Skin epidermis (tissue), 12 donors: ENCODE data around the gene RASGRP2.
"Not testable (repeated sequence)": the region's sequence is repeated elsewhere in the genome, so short reads cannot be mapped to it uniquely, and the experiment has no call there.

ENCODE experiments used
- H3K27ac ChIP-seq, 21 experiments: fragments of 200-600 bp; sonication (generic) in 11 of 21; one replicate each; pipeline ENCODE4 v1.5.0; 2020; ENCODE audit warnings: mild to moderate bottlenecking in 3 of 21, inconsistent platforms in 2 of 21, moderate library complexity in 2 of 21
- H3K4me3 ChIP-seq, 7 experiments: fragments of 200-600 bp; sonication (generic) in 2 of 7; one replicate each; pipeline ENCODE4 v1.5.0; 2020; ENCODE audit warnings: inconsistent platforms in 2 of 7, mild to moderate bottlenecking in 2 of 7, moderate library complexity in 1 of 7

Gene RASGRP2

GRCh38 chr11:64712430-64713015 is 31.4 kb downstream of the RASGRP2 start:
- no peak overlapping the region for H3K4me3 ChIP-seq

GRCh38 chr11:64711956-64712362 is 32.0 kb downstream of the RASGRP2 start:
- Histone ChIP-seq H3K4me3 (no peak overlapping the region), H3K27ac (no peak overlapping the region)

More at GRCh38 chr11:64712430-64713015, 31.4 kb downstream of the RASGRP2 start:
- no peak overlapping the region for H3K27ac ChIP-seq

DNA sequence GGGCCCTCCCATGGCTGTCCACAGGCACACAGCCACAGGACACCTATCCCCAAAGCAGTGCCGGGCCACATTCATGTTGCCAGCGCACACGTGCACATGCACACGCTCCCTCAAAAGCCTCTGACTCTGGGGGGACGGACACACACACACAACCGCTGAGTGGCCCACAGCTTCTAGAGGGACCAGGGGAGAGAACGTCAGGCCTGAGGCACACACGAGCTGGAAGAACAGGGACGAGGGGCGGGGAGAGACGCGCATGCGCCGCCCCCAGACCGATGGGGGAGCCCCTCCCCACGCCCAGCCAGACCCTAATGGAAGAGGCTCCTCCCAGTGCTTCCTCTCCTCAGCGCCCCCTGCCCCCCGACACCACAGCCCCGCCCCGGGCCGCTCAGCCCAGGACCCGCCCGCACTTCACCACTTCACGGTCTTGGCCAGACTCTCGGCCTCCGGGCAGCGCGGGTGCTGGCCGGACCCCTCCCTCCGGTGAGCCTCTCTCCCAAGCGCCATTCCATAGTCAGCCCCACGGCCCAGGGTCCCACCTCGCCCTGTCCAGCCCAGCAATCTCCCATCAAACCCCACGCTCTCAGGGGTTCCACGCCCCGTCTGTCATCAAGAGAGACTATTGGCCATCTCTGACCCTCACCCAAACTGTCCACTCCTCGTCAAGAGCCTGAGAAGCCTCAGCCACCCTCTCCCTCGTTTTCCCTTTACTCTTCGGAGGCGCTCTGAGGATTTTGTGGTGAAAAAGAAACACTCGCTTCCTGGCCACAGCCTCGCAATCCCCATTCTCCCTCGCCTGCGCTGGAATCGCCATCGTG is 32.6 kb downstream of the RASGRP2 start:
- Histone ChIP-seq H3K4me3 (no peak overlapping the region), H3K27ac (no peak overlapping the region)

GRCh38 chr11:64710418-64711137 is 33.4 kb downstream of the RASGRP2 start:
- no peak overlapping the region for H3K27ac ChIP-seq
- H3K4me3 ChIP-seq, result no peak overlapping the region

DNA sequence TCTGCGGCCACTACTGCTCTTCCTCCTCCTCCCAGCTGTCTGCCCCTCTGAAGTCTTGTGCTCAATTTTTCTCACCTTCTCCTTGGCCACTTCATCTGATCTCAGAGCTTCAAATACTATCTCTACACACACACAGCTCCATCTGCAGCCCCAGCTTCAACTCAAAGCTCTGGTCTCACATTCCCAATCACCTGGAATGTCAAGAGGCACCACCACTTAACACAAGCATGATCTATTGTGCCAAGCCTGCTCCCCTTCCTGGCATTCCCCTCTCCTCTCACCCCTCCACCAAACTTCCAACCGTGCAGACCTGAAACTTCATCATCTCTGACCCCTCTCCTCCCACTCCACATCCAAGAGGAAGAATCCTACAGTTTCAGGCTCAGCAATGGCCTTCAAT is 38.4 kb downstream of the RASGRP2 start:
- Histone ChIP-seq H3K27ac (no peak overlapping the region), H3K4me3 (no peak overlapping the region)

GRCh38 chr11:64703048-64703447 is 40.9 kb downstream of the RASGRP2 start:
- H3K27ac ChIP-seq, result no peak overlapping the region
- H3K4me3 ChIP-seq, result no peak overlapping the region

DNA sequence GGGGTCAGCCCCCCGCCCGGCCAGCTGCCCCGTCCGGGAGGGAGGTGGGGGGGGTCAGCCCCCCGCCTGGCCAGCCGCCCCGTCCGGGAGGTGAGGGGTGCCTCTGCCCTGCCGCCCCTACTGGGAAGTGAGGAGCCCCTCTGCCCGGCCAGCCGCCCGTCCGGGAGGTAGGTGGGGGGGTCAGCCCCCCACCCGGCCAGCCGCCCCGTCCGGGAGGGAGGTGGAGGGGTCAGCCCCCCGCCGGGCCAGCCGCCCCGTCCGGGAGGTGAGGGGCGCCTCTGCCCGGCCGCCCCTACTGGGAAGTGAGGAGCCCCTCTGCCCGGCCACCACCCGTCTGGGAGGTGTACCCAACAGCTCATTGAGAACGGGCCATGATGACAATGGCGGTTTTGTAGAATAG is 42.0 kb downstream of the RASGRP2 start:
- H3K4me3 ChIP-seq, H3K27ac ChIP-seq: not testable (repeated sequence)

DNA sequence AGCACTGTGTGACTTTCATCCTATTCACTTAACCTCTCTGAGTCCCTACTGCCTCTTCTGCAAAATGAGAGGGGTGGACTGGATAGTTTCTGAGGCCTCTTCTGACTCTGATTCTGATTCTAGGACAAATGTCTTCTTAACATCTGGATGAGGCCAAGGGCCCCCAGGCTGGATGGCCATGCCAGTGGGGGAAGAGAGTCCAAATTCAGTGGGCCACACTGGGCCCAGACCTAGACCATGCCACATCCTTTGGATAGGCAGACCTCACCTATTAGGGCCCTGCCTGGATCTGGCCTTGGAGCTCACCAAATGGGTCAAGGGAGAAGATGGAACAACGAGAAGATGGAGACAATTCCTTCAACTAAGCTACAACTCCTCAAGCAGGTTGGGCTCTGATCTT is 45.5 kb downstream of the RASGRP2 start:
- H3K27ac ChIP-seq, result no peak overlapping the region
- no peak overlapping the region for H3K4me3 ChIP-seq

GRCh38 chr11:64697663-64698375 is 46.1 kb downstream of the RASGRP2 start:
- H3K4me3 ChIP-seq, result no peak overlapping the region
- no peak overlapping the region for H3K27ac ChIP-seq

- Histone ChIP-seq H3K27ac (no peak overlapping the region), H3K4me3 (no peak overlapping the region)
Observed at GRCh38 chr11:64696045-64696444, 47.9 kb downstream of the RASGRP2 start.

- Histone ChIP-seq H3K4me3 (no peak overlapping the region), H3K27ac (no peak overlapping the region)
Observed at GRCh38 chr11:64695548-64695947, 48.4 kb downstream of the RASGRP2 start.

DNA sequence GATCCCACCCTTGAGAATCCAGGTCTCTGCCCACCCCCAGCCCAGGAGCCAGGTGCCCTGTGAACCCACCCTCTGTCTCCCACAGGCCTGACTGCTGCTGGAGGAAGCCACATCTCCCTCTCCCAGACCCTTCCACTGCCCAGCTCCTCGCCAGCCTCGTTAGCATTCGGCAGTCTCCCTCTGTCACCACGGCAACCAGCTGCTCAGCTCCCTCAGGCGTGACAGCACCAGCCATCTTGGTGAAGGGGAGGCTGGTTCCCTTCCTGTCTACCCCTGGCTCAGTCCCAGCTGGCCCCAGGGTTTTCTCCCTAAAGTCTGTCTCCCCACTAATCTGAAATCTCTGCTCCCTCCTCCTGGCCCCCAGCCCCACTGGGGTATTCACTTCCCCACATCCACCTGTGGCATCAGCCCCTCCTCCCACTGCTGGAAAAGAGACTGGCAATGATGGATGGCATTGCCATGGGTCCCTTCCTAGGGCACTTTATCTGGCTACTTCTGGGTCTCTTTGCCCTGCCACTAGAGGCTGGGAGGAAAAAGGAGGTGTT is 49.0 kb downstream of the RASGRP2 start:
- Histone ChIP-seq H3K27ac (no peak overlapping the region), H3K4me3 (no peak overlapping the region)

DNA sequence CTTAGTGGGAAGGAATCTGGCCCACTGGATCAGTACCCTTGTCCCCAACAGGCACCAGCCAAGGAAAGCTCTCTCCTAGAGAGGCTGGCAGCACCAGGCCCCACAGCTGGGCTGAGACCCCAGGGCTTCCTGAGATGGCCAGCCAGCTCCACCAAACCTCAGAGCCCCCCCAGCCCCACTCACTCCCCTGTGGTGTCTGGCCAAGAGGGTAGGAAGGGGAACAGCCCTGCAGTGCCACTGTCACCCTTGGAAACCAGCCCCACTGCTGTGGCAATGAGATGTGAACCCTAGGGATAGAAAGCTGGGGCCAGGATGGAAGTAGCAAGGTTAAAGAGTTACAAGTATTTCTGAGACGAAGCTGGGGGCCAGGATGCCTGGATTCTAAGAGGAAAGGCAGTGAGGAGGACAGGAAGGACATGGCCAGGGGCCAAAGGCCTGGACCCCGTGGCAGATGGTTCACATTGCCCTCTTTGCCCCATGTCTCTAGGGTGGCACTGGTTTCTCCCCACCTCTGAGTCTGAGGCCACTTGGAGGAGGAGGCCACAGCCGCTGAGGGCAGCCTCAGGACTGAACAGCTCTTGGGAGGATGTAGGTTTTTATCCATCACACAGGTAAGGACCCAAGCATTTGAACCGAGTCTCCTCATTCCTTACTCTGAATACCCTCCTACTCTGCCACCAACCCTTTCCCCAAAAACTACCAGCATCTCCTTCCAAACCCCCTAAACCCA is 49.8 kb downstream of the RASGRP2 start:
- Histone ChIP-seq H3K27ac (no peak overlapping the region), H3K4me3 (no peak overlapping the region)

DNA sequence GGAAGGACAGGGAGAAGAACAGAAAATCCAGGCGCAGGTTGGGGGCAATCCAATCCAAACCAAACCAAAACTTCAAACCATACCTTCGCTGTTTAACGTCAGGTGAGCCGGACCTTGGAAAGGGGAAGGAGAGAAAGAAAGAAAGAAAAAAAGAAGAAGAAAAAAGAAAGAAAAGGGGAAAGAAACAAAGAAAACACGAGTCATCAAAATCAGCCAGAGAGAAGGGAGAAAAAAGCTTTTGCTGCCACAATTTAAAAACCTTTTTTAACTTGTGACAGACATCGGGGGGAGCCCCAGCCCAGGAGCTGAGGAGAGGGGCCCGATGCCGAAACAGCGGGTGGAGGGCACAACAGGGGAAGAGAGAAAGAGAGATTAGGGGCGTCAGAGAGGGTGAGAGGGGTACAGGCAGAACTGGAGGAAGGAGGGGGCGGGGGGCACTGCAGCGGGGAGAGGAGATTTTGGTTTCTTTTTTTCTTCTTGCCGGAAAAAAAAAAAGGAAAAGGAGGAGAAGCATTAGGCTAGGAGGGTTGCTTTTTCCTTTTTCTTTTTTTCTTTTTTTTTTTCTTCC is 51.1 kb downstream of the RASGRP2 start:
- H3K27ac ChIP-seq, result no peak overlapping the region
- no peak overlapping the region for H3K4me3 ChIP-seq

DNA sequence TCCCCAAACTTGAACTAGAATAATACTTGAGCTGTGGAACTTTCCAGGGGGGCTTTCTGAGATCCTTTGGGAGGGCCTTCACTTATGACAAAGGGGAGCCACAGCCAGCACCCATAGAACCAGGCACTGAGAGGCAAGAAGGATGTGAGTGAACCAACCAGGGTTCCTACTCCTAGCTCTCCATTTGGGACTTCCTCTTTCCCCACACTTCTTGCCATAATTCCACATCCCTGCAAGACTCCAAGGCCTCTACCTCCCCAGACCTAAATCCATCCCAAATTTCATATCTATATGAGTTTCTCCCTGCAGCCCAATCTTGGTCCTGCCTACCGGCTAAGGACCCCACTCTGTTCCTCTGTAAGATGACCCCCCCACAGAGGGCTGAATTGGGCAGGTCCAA is 52.4 kb downstream of the RASGRP2 start:
- no peak overlapping the region for H3K27ac ChIP-seq
- no peak overlapping the region for H3K4me3 ChIP-seq

DNA sequence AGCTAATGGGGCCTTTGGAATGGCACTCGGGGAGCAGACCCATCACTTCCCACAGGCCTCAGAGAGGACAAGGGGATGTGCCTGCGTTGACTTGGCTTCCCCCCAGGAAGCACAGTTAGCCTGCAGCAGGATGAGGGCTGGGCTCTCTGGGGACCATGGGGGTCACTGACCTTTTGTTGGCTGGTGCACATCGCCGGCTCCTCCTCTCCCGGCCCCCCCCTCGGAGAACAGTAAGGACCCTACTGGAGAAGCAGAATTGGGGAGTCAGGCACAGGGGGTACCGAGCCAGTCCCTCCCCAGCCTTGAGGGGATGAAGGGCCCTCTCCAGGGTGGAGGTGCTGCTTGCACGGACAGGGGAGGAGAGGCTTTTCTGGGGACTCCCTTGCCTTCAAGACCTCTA is 53.7 kb downstream of the RASGRP2 start:
- Histone ChIP-seq H3K4me3 (no peak overlapping the region), H3K27ac (no peak overlapping the region)

GRCh38 chr11:64688534-64688982 is 55.4 kb downstream of the RASGRP2 start:
- peak overlapping the region in 2 of 7 experiments; percentile 8 to 29 for H3K4me3 ChIP-seq
- peak overlapping the region in 3 of 21 experiments; percentile 4 to 64 (median 7) for H3K27ac ChIP-seq

DNA sequence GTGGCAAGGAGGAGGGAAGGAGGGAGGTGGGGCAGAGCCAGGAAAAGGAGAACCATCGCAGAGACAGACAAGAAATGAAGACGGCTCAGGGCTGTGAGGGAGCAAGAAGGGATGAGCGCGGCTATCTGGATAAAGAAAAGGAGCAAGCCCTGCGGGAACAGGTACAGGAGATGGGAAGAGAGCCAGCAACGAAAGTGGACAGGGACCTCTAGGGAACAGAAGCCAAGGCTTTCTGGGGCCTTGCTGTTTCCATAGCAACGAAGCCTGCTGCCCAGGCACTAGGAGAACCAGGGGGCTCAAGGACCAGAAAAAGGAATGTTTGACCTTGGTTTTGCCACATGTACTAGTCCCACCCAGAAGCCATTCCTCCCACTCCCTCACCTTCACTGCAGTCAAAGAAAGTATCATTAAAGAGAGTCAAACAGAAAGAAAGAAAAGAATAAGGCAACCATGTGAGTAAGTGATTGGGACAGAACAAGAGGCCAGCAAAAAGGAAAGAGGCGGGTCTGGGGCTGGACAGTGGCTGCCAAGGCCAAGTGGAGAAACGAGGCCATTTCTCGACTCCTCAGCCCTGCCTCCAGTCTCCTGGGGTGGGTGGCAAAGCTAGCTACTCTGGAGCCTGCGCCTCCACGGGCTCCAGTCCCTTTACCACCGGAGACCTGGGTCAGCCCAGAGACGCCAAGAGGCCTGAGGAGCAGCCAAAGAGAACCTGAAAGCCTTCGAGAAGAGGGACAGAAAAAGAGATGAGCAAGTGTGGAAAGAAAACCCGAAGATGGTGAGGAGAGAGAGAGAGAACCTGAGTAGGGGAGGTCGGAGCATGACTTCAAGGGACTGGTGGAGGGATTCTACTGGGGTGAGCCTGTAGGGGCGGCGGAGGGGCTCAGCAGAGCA is 56.1 kb downstream of the RASGRP2 start:
- Histone ChIP-seq H3K27ac (peak overlapping the region in 4 of 21 experiments; percentile 1 to 64 (median 26)), H3K4me3 (peak overlapping the region in 1 of 7 experiments; percentile 29)
